C4-2B (cell line): ENCODE results near the gene PTPRJ.

Source experiments
- ZFX ChIP-seq: fragments of 450-650 bp; IDR thresholded peaks from 2 replicates; pipeline ENCODE4 v1.6.1; 2017
- TF ChIP-seq, protein P1 (sequence below): fragments of 450-650 bp; conservative IDR thresholded peaks from 2 replicates; pipeline ENCODE4 v1.5.1; 2017; ENCODE audit warnings: mild to moderate bottlenecking

DNA sequence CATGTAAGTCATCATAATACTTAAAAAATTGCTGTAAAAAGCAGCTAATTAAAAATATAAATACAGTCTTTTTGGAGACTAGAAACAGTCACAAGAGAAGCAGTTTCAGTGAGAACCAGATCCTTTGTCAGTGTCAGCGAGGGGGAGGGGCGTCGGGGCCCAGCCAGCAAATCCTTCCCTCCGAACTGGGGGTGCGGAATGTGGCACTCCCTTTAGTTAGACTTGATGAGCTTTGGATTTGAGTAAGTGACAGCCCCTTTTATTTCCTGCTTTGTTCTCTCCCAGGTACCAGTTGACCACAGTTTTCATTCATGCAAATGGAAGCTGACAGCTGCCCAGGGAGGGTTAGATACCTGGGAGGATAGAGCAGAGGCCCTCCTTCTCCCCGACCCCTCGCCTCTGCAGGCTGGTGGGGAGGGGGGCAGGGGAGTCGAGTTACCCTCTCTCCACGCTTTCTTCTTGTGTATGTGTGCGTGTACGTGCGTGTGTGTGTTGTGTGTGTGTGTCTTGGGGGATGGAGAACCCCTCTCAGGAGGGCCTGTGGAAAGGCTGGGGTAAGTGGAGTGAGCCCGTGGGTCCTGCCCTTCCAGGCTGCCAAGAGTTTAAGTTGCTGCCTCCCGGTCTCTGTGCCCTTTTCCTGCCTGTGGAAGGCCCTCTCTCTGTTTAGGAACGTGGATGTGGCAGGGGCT is 38.3 kb downstream of the PTPRJ start:
- TF ChIP-seq, protein P1, sequence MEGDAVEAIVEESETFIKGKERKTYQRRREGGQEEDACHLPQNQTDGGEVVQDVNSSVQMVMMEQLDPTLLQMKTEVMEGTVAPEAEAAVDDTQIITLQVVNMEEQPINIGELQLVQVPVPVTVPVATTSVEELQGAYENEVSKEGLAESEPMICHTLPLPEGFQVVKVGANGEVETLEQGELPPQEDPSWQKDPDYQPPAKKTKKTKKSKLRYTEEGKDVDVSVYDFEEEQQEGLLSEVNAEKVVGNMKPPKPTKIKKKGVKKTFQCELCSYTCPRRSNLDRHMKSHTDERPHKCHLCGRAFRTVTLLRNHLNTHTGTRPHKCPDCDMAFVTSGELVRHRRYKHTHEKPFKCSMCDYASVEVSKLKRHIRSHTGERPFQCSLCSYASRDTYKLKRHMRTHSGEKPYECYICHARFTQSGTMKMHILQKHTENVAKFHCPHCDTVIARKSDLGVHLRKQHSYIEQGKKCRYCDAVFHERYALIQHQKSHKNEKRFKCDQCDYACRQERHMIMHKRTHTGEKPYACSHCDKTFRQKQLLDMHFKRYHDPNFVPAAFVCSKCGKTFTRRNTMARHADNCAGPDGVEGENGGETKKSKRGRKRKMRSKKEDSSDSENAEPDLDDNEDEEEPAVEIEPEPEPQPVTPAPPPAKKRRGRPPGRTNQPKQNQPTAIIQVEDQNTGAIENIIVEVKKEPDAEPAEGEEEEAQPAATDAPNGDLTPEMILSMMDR = no peak
- no peak for TF ChIP-seq ZFX
